Pons (tissue), 1 donor: Measurements from ENCODE around the gene SLC6A18.

Experiments
- DNase-seq: peaks from one replicate; pipeline ENCODE4 v3.0.0-alpha.2; 2016; ENCODE audit warnings: low spot score

The SLC6A18 gene

GRCh38 chr5:1232780-1233179, 7.6 kb downstream of the SLC6A18 start:
- DNase-seq, result no peak

- DNase-seq, result no peak
Observed at GRCh38 chr5:1235379-1235778, 10.2 kb downstream of the SLC6A18 start.

- DNase-seq, result no peak
Observed at GRCh38 chr5:1235838-1236237, 10.7 kb downstream of the SLC6A18 start.

- DNase-seq, result no peak
Observed at GRCh38 chr5:1239505-1240251, 14.5 kb downstream of the SLC6A18 start.

- DNase-seq, result no peak
Observed at GRCh38 chr5:1240496-1241260, 15.5 kb downstream of the SLC6A18 start.

GRCh38 chr5:1241509-1242080, 16.4 kb downstream of the SLC6A18 start:
- no peak for DNase-seq

GRCh38 chr5:1242733-1243486, 17.7 kb downstream of the SLC6A18 start:
- no peak for DNase-seq

- no peak for DNase-seq
Observed at GRCh38 chr5:1243487-1244130, 18.4 kb downstream of the SLC6A18 start.

GRCh38 chr5:1244255-1244654, 19.1 kb downstream of the SLC6A18 start:
- no peak for DNase-seq

GRCh38 chr5:1244976-1245375, 19.8 kb downstream of the SLC6A18 start:
- DNase-seq, result peak; percentile 3

- DNase-seq, result no peak
Observed at GRCh38 chr5:1245905-1246576, 20.9 kb downstream of the SLC6A18 start.

GRCh38 chr5:1246711-1247431, 21.7 kb downstream of the SLC6A18 start:
- no peak for DNase-seq

- DNase-seq, result no peak
Observed at GRCh38 chr5:1247811-1248210, 22.6 kb downstream of the SLC6A18 start.

GRCh38 chr5:1249366-1250280, 24.4 kb downstream of the SLC6A18 start:
- DNase-seq, result no peak

GRCh38 chr5:1251678-1252580, 26.7 kb downstream of the SLC6A18 start:
- no peak for DNase-seq

GRCh38 chr5:1252681-1253080, 27.5 kb downstream of the SLC6A18 start:
- no peak for DNase-seq

GRCh38 chr5:1253456-1254105, 28.4 kb downstream of the SLC6A18 start:
- no peak for DNase-seq

- DNase-seq, result no peak
Observed at GRCh38 chr5:1254196-1254595, 29.0 kb downstream of the SLC6A18 start.
